ENCODE results near the gene JAK3.
A peak's percentile ranks its signal among the peaks of the same experiment; 100 is the strongest.

The JAK3 gene

GRCh38 chr19:17865364-17866311 lies 17.9 kb upstream of the JAK3 start:
- no peak for DNase-seq

- DNase-seq, result no peak
Measured at GRCh38 chr19:17863520-17864182, 15.9 kb upstream of the JAK3 start.

- no peak for DNase-seq
Measured at GRCh38 chr19:17862711-17863519, 15.1 kb upstream of the JAK3 start.

GRCh38 chr19:17861542-17862402 lies 14.0 kb upstream of the JAK3 start:
- no peak for DNase-seq

- no peak for DNase-seq
Measured at GRCh38 chr19:17860993-17861360, 13.2 kb upstream of the JAK3 start.

GRCh38 chr19:17860331-17860992 lies 12.7 kb upstream of the JAK3 start:
- no peak for DNase-seq

- peak; percentile 99 for DNase-seq
Measured at GRCh38 chr19:17859533-17860330, 11.9 kb upstream of the JAK3 start, which contains the start of gene RPL18A. TSS of gene RPL18A (plus strand) at chr19:17859910. CDS start at chr19:17859957, 47 bp downstream.

GRCh38 chr19:17855280-17856152 lies 7.7 kb upstream of the JAK3 start:
- peak; percentile 82 for DNase-seq

- no peak for DNase-seq
Measured at GRCh38 chr19:17854061-17854460, 6.3 kb upstream of the JAK3 start.

- no peak for DNase-seq
Measured at GRCh38 chr19:17848595-17849292, 962 bp upstream of the JAK3 start.

GRCh38 chr19:17846146-17846545 lies 1.6 kb downstream of the JAK3 start:
- DNase-seq, result no peak

GRCh38 chr19:17843908-17844490 lies 3.8 kb downstream of the JAK3 start:
- DNase-seq, result no peak

GRCh38 chr19:17843292-17843827 lies 4.4 kb downstream of the JAK3 start:
- no peak for DNase-seq

GRCh38 chr19:17842663-17843291 lies 5.0 kb downstream of the JAK3 start:
- DNase-seq, result no peak

GRCh38 chr19:17841810-17842662 lies 5.7 kb downstream of the JAK3 start:
- DNase-seq, result peak; percentile 94

- no peak for DNase-seq
Measured at GRCh38 chr19:17841371-17841809, 6.4 kb downstream of the JAK3 start.

- no peak for DNase-seq
Measured at GRCh38 chr19:17840019-17840418, 7.8 kb downstream of the JAK3 start.
